ENCODE measurements around the gene NOS1.

NOS1 gene

GRCh38 chr12:117329756-117330155 is 31.7 kb downstream of the NOS1 start:
- no peak for FAIRE-seq

- no peak for FAIRE-seq
These were observed 32.8 kb downstream of the NOS1 start for GRCh38 chr12:117328556-117329100.

GRCh38 chr12:117322428-117322827 is 39.0 kb downstream of the NOS1 start:
- FAIRE-seq = no peak

- no peak for FAIRE-seq
These were observed 39.9 kb downstream of the NOS1 start for GRCh38 chr12:117321572-117321971.

GRCh38 chr12:117318591-117318990 is 42.8 kb downstream of the NOS1 start:
- FAIRE-seq = no peak

GRCh38 chr12:117316336-117316735 is 45.1 kb downstream of the NOS1 start:
- no peak for FAIRE-seq

GRCh38 chr12:117313926-117314325 is 47.5 kb downstream of the NOS1 start:
- no peak for FAIRE-seq

GRCh38 chr12:117312770-117313169 is 48.7 kb downstream of the NOS1 start:
- no peak for FAIRE-seq

GRCh38 chr12:117309276-117309925 is 52.0 kb downstream of the NOS1 start:
- no peak for FAIRE-seq

- no peak for FAIRE-seq
These were observed 61.3 kb downstream of the NOS1 start for GRCh38 chr12:117300174-117300573.

- no peak for FAIRE-seq
These were observed 62.7 kb downstream of the NOS1 start for GRCh38 chr12:117298648-117299225.

GRCh38 chr12:117298191-117298590 is 63.2 kb downstream of the NOS1 start:
- no peak for FAIRE-seq

- FAIRE-seq = no peak
These were observed 67.2 kb downstream of the NOS1 start for GRCh38 chr12:117294189-117294603.

- no peak for FAIRE-seq
These were observed 67.9 kb downstream of the NOS1 start for GRCh38 chr12:117293510-117293909.

GRCh38 chr12:117292688-117293087 is 68.7 kb downstream of the NOS1 start:
- FAIRE-seq = no peak

GRCh38 chr12:117284140-117284539 is 77.3 kb downstream of the NOS1 start:
- FAIRE-seq = no peak

- FAIRE-seq = no peak
These were observed 78.9 kb downstream of the NOS1 start for GRCh38 chr12:117282490-117282889.

GRCh38 chr12:117280019-117280680 is 81.3 kb downstream of the NOS1 start:
- no peak for FAIRE-seq

GRCh38 chr12:117279606-117280005 is 81.8 kb downstream of the NOS1 start:
- no peak for FAIRE-seq

- no peak for FAIRE-seq
These were observed 83.6 kb downstream of the NOS1 start for GRCh38 chr12:117277875-117278274.

GRCh38 chr12:117273091-117273490 is 88.3 kb downstream of the NOS1 start:
- FAIRE-seq = no peak

- FAIRE-seq = no peak
These were observed 88.7 kb downstream of the NOS1 start for GRCh38 chr12:117272690-117273089.

GRCh38 chr12:117262749-117263148 is 98.7 kb downstream of the NOS1 start:
- FAIRE-seq = no peak

GRCh38 chr12:117261247-117261646 is 100.2 kb downstream of the NOS1 start:
- FAIRE-seq = no peak
